Esophagus muscularis mucosa (tissue), 4 donors: ENCODE measurements around the gene ANKRD17. TPM values are rescaled to one million over a fixed set of nuclear protein-coding genes. Genes with fewer than 3 reads are reported as not detected.

Experiments used
- DNase-seq: peaks from one replicate; pipeline ENCODE4 v3.0.0-alpha.2; 2017; ENCODE audit errors: extremely low spot score
- H3K27ac ChIP-seq, 4 donors: fragments of 200-600 bp; sonication (generic); replicated peaks in 1 of 4; 1 replicate in 3 of 4; 2 replicates in 1 of 4; pipeline ENCODE4 v1.5.1; 2016 to 2019; ENCODE audit warnings: mild to moderate bottlenecking in 1 of 4
- H3K27me3 ChIP-seq, 4 donors: fragments of 200-600 bp; sonication (generic); one replicate each; pipeline versions ENCODE4 v1.5.1 to v1.6.0; 2016 to 2019
- H3K36me3 ChIP-seq, 4 donors: fragments of 200-600 bp; sonication (generic); one replicate each; pipeline ENCODE4 v1.5.1; 2016 to 2019
- H3K4me1 ChIP-seq, 4 donors: fragments of 200-600 bp; sonication (generic); one replicate each; pipeline ENCODE4 v1.5.1; 2016 to 2019
- H3K4me3 ChIP-seq, 4 donors: fragments of 200-600 bp; sonication (generic); 1 replicate in 2 of 4; 2 replicates in 2 of 4; pipeline ENCODE4 v1.5.1; 2016 to 2019; ENCODE audit warnings: mild to moderate bottlenecking in 4 of 4, moderate library complexity in 1 of 4
- H3K9me3 ChIP-seq, 4 donors: fragments of 200-600 bp; sonication (generic); 1 replicate in 3 of 4; 2 replicates in 1 of 4; pipeline ENCODE4 v1.5.1; 2016 to 2019
- EP300 ChIP-seq: sonication (generic); formaldehyde crosslinking; IDR thresholded peaks from one replicate; pipeline ENCODE4 v1.6.1; 2017; ENCODE audit warnings: antibody characterized with exemption
- POLR2A ChIP-seq: fragments of 450-650 bp; IDR thresholded peaks from one replicate; pipeline ENCODE4 v1.6.1; 2017; ENCODE audit warnings: antibody characterized with exemption, moderate library complexity, mild to moderate bottlenecking, low read depth
- POLR2AphosphoS5 ChIP-seq, 2 donors: sonication (generic); formaldehyde crosslinking; IDR thresholded peaks; one replicate each; pipeline ENCODE4 v1.6.1; 2017; ENCODE audit warnings: antibody characterized with exemption in 2 of 2
- WGBS: methylation state at CpG from one replicate; pipeline ENCODE4 v1.1.5; 2018; 5-methylcytosine and 5-hydroxymethylcytosine counted together
- intact Hi-C: fragments of 100-400 bp; cut with DNase I; formaldehyde crosslinking; loops from one replicate; pipeline ENCODE4 v1.15.1; 2023
- total RNA-seq, 4 donors: library from RNA; depleted of rRNA; stranded (reverse); fragments of >200 nt; gene quantifications; one replicate each; pipeline versions ENCODE4 v1.1.0 to v1.2.1, GENCODE V29; 2016
- TF ChIP-seq, protein P1 (sequence below), 3 experiments: fragments of 200-600 bp in 2 of 3; fragments of 450-650 bp in 1 of 3; sonication (generic) in 2 of 3; IDR thresholded peaks; one replicate each; pipeline ENCODE4 v1.5.1; 2017 to 2019; ENCODE audit warnings: antibody characterized with exemption in 3 of 3, mild to moderate bottlenecking in 2 of 3, moderate library complexity in 1 of 3

The ANKRD17 gene
- total RNA-seq, 4 donors from 2014 or later: 47.9 to 58.1 (median 54.7) TPM

DNA sequence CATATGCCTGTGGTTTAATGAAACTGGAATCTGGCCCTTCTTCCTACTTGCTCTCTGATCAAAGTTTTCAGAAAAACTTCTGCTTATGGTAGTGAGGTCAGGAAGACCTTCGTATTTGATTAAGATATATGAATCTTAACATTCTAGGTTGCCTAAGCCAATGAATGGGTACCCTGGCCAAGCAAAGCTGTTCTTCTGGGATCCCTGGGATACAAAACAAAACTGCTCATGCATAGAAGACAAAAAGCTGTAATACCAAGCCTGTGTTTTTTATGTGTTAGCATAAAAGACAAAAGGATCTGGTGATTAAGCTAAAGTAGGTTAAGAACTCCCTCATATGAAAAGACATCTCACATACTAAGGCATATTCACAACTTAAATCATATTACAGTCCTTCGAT is 21.6 kb downstream of the ANKRD17 start:
- TF ChIP-seq, protein P1, sequence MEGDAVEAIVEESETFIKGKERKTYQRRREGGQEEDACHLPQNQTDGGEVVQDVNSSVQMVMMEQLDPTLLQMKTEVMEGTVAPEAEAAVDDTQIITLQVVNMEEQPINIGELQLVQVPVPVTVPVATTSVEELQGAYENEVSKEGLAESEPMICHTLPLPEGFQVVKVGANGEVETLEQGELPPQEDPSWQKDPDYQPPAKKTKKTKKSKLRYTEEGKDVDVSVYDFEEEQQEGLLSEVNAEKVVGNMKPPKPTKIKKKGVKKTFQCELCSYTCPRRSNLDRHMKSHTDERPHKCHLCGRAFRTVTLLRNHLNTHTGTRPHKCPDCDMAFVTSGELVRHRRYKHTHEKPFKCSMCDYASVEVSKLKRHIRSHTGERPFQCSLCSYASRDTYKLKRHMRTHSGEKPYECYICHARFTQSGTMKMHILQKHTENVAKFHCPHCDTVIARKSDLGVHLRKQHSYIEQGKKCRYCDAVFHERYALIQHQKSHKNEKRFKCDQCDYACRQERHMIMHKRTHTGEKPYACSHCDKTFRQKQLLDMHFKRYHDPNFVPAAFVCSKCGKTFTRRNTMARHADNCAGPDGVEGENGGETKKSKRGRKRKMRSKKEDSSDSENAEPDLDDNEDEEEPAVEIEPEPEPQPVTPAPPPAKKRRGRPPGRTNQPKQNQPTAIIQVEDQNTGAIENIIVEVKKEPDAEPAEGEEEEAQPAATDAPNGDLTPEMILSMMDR (IDR thresholded peaks at IDR 0.05): no peak
- TF ChIP-seq POLR2A: no peak
- TF ChIP-seq EP300: no peak
- TF ChIP-seq POLR2AphosphoS5 (IDR thresholded peaks at IDR 0.05): no peak
- Histone ChIP-seq H3K27me3 (no peaks in the 10 kb centered on the region), H3K4me1 (peaks cover 0 to 33% (median 27%) of the 10 kb centered on the region in 4 donors), H3K27ac (no peak overlapping the region), H3K9me3 (no peaks in the 10 kb centered on the region), H3K4me3 (no peak overlapping the region), H3K36me3 (peaks cover 0 to 6% (median 0%) of the 10 kb centered on the region in 4 donors)
- 76% methylated on average over 2 of the region's 2 CpGs for WGBS
- intact Hi-C loops: no loop called here
- DNase-seq: no peak

DNA sequence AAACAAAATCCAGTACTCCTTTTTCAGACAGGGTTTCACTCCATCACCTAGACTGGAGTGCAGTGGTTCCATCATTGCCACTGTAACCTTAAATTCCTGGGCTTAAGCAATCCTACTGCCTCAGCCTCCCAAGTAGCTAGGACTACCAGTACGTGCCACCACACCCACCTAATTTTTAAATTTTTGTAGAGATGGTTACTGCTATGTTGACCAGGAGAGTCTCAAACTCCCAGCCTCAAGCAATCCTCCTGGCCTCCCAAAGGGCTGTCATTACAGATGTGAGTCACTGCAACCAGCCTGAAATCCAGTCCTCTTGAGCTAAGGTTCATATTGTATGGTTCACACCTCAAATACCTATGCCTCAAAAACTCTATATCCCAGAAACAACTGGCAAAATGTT is 22.4 kb downstream of the ANKRD17 start:
- no peak overlapping the region for H3K4me3 ChIP-seq
- no peak for DNase-seq
- H3K27me3 ChIP-seq: no peaks in the 10 kb centered on the region
- no peak overlapping the region for H3K27ac ChIP-seq
- TF ChIP-seq, protein P1 (IDR thresholded peaks at IDR 0.05): no peak
- TF ChIP-seq POLR2A (no peak), EP300 (no peak), POLR2AphosphoS5 (IDR thresholded peaks at IDR 0.05) (no peak)
- peaks cover 0 to 33% (median 25%) of the 10 kb centered on the region in 4 donors for H3K4me1 ChIP-seq
- H3K36me3 ChIP-seq: peaks cover 0 to 12% (median 0%) of the 10 kb centered on the region in 4 donors
- H3K9me3 ChIP-seq: no peaks in the 10 kb centered on the region
- WGBS: 90% methylated on average over 1 of the region's 1 CpG
- intact Hi-C loops: no loop called here

DNA sequence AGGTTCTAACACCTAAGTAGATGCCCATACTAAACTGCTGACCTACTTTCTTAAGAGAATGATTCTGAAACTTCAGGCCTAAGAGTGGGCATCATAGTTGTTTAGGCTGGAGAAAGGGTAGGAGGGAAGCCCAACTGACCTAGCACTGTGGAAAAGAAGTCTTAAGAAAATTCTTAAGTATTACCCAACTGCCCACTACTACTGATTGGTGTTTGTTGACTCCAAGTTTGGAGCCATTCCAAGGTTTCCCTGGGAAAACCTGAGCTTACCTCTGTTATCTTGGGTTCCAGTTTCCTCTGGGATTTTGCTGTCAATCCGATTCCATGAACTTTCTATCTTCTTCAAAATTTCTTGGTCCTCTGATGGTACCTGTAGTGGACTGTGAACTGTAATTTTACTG is 23.9 kb downstream of the ANKRD17 start:
- no peaks in the 10 kb centered on the region for H3K9me3 ChIP-seq
- DNase-seq: no peak
- TF ChIP-seq POLR2AphosphoS5 (IDR thresholded peaks at IDR 0.05) (no peak), POLR2A (no peak), EP300 (no peak)
- TF ChIP-seq, protein P1 (IDR thresholded peaks at IDR 0.05): no peak
- no peak overlapping the region for H3K4me3 ChIP-seq
- H3K36me3 ChIP-seq: peaks cover 0 to 12% (median 0%) of the 10 kb centered on the region in 4 donors
- H3K27me3 ChIP-seq: no peaks in the 10 kb centered on the region
- no peak overlapping the region for H3K27ac ChIP-seq
- H3K4me1 ChIP-seq: peaks cover 0 to 23% (median 16%) of the 10 kb centered on the region in 4 donors
- intact Hi-C loops: no loop called here
- WGBS: 100% methylated on average over 1 of the region's 1 CpG

DNA sequence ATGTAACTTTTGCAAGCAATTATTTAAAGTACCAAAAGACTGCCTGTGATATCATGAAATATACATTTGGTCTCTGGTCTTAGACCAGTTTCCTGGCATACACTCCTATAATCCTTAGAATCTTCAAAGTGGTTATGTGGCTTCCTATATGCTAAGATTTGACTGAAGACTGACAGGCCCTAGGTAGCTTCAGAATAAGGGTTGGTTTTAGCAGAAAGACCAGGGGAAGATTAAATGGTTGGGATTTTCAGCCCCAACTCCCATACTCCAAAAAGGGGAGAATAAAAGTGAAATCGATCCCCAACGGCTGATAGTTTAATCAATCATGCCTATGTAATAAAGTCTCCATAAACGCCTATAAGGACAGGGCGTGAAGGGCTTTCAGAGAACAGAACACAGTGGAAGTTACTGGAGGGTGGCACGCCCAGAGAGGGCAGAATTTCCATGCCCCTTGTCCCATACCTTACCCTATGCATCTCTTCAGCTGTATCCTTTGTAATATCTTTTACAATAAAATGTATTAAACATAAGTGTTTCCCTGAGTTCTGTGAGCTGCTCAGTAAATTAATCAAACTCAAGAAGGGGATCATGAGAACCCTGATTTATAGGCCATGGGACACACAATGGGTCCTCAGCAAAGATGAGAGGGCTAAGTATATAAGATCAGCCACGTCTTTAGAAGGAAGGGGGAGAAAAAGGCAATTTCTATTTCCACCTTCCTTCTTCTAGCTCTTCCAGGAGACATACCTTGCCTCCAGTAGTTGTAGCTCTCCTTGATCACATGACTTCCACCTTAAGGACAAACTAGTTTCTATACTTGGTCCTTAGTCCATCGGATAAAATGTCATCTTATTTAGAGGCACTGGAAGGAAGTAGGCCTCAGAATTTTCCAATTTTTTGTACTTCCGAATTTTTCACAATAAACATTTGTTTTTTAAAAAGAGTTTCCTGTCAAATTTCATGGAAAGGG is 26.8 kb downstream of the ANKRD17 start:
- Histone ChIP-seq H3K4me3 (no peak overlapping the region), H3K27ac (no peak overlapping the region), H3K27me3 (no peaks in the 10 kb centered on the region), H3K36me3 (peaks cover 0 to 12% (median 0%) of the 10 kb centered on the region in 4 donors), H3K9me3 (no peaks in the 10 kb centered on the region), H3K4me1 (peaks cover 0 to 12% (median under 1%) of the 10 kb centered on the region in 4 donors)
- TF ChIP-seq POLR2A (no peak), POLR2AphosphoS5 (IDR thresholded peaks at IDR 0.05) (no peak), EP300 (no peak)
- TF ChIP-seq, protein P1 (IDR thresholded peaks at IDR 0.05): no peak
- intact Hi-C loops: no loop called here
- 93% methylated on average over 8 of the region's 8 CpGs for WGBS
- DNase-seq: no peak
